AG09319 (cell line): ENCODE data around the gene SPRR5.

Experiments used
- DNase-seq: peaks from one replicate; pipeline ENCODE4 v3.0.0-alpha.2; 2010; ENCODE audit warnings: low read depth; ENCODE audit errors: extremely low read depth
- CTCF ChIP-seq: IDR thresholded peaks from 2 replicates; pipeline ENCODE4 v1.5.1; 2011; ENCODE audit warnings: low read depth, mild to moderate bottlenecking, inconsistent platforms, low read length, moderate library complexity

The SPRR5 gene

GRCh38 chr1:152926091-152926490 lies 20.9 kb upstream of the SPRR5 start:
- peak; percentile 82 for TF ChIP-seq CTCF
- DNase-seq, result peak; percentile 22

DNA sequence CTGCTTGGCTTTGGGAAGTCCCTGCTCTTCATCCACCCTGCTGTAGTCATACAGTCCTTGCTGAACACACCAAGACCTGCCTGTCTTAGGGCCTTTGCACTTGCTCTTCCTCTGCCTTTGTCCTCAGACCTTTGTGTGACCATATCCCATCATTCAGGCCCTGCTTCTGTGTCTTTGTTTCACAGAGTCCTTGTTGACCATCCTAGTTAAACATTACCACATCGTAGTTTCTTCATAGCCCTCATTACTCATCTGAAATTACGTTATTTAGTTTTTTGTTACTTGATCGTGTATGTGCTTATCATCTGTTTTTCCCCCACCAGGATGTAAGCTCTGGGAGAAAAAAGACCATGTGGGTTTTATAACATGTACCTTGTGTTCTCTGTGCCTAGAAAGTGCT lies 18.3 kb upstream of the SPRR5 start:
- DNase-seq, result no peak
- TF ChIP-seq CTCF, result no peak

DNA sequence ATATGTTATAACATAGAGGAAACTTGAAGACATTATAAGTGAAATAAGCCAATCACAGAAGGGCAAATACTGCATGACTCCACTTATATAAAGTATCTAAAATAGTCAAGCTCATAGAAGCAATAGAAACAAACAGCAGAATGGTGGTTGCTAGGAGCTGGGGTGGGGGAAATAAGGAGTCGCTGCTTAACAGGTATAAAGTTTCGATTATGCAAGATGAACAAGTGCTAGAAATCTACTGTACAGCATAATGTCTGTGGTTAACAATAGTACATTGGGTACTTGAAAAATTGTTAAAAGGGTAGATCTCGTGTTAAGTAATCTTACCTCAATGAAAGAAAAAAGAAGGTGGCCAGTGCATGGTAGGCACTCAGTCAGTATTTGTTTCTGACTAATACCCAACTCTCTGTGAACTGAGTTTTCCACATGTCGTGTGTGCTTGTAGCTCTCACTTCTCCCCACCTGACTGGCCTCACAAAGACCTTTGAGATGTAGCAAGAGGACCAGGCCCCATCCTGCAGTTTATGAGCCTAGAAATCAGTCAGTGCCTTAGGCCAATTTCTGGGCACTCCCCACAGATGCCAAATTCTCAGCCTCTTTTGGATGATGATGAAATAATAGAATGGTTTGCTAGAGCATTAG lies 14.7 kb upstream of the SPRR5 start:
- no peak for DNase-seq
- TF ChIP-seq CTCF, result no peak

DNA sequence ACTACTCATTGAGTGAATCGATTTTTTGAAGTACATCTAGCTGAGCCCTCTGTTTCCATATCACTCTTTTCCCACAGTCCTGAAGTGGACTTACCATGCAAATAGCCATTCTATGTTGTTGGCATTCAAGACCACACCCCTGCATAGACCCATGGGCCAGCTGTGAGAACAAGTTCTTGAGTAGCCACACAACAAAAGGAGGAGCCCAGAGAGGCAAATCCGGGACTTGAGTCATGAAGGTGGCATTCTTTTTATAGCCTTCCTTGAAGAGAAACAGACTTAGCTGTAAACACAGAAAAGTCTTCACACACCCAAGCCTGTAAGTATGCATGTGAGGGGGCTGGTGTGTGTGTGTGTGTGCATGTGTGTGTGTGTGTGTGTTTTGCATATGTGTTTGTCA lies 13.8 kb upstream of the SPRR5 start:
- DNase-seq, result no peak

GRCh38 chr1:152940614-152941013 lies 6.4 kb upstream of the SPRR5 start:
- no peak for TF ChIP-seq CTCF
- DNase-seq, result no peak

More for the DNA sequence above, 13.8 kb upstream of the SPRR5 start:
- no peak for TF ChIP-seq CTCF

GRCh38 chr1:152941037-152941711 lies 5.8 kb upstream of the SPRR5 start:
- no peak for TF ChIP-seq CTCF
- no peak for DNase-seq

DNA sequence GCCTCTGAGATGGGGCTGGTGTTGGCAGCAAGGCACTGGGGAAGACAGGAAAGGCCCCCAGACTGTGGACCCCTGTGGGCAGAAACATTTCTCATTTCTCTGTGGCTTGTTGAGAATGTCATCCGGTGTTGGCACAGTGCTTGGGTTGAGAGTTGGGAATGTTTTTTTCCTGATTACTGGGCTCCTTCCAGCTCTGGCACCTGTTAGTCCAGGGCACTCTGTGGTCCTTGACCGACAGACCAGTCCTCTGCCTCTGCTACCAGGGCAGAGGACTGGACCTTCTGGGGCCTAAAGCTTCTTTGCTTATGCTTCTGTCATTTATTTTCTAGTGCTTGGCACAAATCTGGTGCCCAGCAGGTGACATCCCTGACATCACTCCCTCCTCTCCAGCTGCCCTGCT lies 4.8 kb upstream of the SPRR5 start:
- no peak for DNase-seq
- TF ChIP-seq CTCF, result no peak
